ENCODE measurements around the gene PLCL2.

PLCL2 gene

DNA sequence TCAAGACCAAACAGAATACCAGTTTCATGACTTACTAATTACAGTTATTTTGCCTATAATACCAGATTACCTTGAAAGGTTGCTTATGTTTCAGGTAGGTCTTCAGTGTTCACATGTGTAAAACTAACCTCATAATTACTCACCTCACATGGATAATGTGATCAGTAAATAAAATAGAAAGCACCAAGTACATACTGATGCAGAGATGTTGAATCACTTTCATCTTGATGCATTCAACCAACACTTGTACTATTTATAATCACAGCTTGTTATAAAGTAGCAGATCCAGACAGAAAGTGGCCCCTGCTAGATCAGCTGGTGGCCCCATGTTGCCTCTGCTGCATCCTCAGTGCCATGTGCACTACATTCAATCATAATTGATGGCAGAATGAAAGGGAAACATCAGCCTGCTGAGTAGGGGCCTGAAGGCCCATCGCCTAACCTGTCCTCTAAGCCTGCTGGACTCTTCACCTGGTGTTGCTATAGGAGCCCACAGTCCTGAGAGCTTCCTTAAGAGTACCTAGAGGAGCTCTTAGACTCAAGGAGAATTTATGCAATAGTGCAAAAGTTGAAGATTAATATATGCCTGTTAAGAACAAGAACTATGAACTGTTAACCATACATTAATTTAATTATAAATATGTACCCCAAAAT is 154.3 kb downstream of the PLCL2 start:
- no peaks in the 10 kb centered on the region for H3K9me3 ChIP-seq (ENCODE audit: control insufficient read depth, insufficient read depth, low read length)
- H3K9me2 ChIP-seq (replicated peaks; ENCODE audit: control insufficient read depth, low read length): no peaks in the 10 kb centered on the region
- TF ChIP-seq EZH2phosphoT487 (IDR thresholded peaks at IDR 0.05; ENCODE audit: borderline replicate concordance, low read length): no peak
- TF ChIP-seq, protein P1, sequence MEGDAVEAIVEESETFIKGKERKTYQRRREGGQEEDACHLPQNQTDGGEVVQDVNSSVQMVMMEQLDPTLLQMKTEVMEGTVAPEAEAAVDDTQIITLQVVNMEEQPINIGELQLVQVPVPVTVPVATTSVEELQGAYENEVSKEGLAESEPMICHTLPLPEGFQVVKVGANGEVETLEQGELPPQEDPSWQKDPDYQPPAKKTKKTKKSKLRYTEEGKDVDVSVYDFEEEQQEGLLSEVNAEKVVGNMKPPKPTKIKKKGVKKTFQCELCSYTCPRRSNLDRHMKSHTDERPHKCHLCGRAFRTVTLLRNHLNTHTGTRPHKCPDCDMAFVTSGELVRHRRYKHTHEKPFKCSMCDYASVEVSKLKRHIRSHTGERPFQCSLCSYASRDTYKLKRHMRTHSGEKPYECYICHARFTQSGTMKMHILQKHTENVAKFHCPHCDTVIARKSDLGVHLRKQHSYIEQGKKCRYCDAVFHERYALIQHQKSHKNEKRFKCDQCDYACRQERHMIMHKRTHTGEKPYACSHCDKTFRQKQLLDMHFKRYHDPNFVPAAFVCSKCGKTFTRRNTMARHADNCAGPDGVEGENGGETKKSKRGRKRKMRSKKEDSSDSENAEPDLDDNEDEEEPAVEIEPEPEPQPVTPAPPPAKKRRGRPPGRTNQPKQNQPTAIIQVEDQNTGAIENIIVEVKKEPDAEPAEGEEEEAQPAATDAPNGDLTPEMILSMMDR (IDR thresholded peaks at IDR 0.05; ENCODE audit: low read depth, low read length, poor library complexity, severe bottlenecking): no peak
- H3F3A ChIP-seq (ENCODE audit: control insufficient read depth, insufficient read depth): no peaks in the 10 kb centered on the region
- no peaks in the 10 kb centered on the region for H3K27me3 ChIP-seq (ENCODE audit: control insufficient read depth, low read length)
- no peak overlapping the region for H3K27ac ChIP-seq (ENCODE audit: low read depth, low read length)
- no peaks in the 10 kb centered on the region for H3K4me1 ChIP-seq (ENCODE audit: control insufficient read depth, low read length)
- no peak overlapping the region for H3K4me3 ChIP-seq (ENCODE audit: low read length)
- peaks cover 12% of the 10 kb centered on the region for H3K36me3 ChIP-seq (ENCODE audit: control insufficient read depth, low read length)
- H4K20me1 ChIP-seq (ENCODE audit: control insufficient read depth, insufficient read depth, low read depth, low read length): no peaks in the 10 kb centered on the region
- no peaks in the 10 kb centered on the region for H3K79me2 ChIP-seq (ENCODE audit: control insufficient read depth, low read length)
- H3K4me2 ChIP-seq (ENCODE audit: low read length): no peak overlapping the region

DNA sequence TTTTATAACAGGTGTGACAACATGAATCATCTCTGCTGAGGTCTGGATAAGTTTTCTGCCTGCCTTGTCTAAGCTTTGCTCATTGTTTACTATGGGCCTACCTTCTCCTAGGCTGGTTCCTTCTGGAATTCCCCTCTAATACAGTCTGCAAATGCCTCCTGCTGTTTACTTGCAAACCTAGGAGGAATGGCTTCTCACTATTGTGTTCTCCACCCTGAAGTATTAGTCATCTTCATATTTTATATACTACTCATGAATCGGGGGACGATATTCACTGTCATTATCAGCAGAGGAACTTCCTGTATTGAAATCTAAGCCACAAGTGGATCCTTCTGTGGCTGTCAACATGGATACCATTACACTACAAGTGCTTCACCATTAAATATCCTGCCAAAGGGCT is 154.8 kb downstream of the PLCL2 start:
- Histone ChIP-seq H3K79me2 (ENCODE audit: control insufficient read depth, low read length) (no peaks in the 10 kb centered on the region), H3K4me2 (ENCODE audit: low read length) (no peak overlapping the region), H3F3A (ENCODE audit: control insufficient read depth, insufficient read depth) (no peaks in the 10 kb centered on the region), H3K9me3 (ENCODE audit: control insufficient read depth, insufficient read depth, low read length) (no peaks in the 10 kb centered on the region), H3K9me2 (replicated peaks; ENCODE audit: control insufficient read depth, low read length) (no peaks in the 10 kb centered on the region), H3K27ac (ENCODE audit: low read depth, low read length) (no peak overlapping the region), H3K36me3 (ENCODE audit: control insufficient read depth, low read length) (peaks cover 12% of the 10 kb centered on the region), H4K20me1 (ENCODE audit: control insufficient read depth, insufficient read depth, low read depth, low read length) (no peaks in the 10 kb centered on the region), H3K4me3 (ENCODE audit: low read length) (no peak overlapping the region), H3K4me1 (ENCODE audit: control insufficient read depth, low read length) (no peaks in the 10 kb centered on the region), H3K27me3 (ENCODE audit: control insufficient read depth, low read length) (no peaks in the 10 kb centered on the region)
- TF ChIP-seq, protein P1 (IDR thresholded peaks at IDR 0.05; ENCODE audit: low read depth, low read length, poor library complexity, severe bottlenecking): no peak
- TF ChIP-seq EZH2phosphoT487 (IDR thresholded peaks at IDR 0.05; ENCODE audit: borderline replicate concordance, low read length): no peak

DNA sequence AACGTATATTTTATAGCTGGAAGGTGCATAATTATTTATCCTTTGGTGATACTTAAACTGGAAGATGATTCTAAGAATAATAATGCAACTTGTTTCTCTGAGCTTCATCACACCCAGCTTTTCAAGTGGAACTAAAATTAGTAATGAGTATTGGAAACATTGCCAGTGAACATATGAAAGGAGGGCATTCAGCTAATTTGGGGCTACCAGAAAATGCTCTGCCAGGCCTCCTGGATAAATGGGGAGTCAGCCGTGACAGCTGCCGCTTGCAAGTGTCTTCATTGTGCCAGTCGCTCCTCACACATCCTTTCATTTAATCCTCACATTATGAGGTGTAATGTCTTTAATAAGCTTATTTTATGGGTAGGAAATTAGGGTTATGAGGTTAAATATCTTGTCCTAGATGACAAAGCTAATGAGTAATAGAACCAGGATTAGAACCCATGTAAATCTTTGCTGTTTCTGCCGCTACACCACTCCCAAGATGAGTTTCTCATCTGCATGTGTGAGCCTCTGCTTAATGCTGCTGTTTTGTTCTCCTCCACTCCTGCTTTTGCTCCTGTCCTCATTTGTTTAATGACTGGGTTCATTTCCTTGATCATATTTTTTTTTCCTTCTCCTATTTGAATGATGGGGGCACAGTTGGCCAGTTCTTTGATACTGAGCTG is 155.7 kb downstream of the PLCL2 start:
- TF ChIP-seq, protein P1 (IDR thresholded peaks at IDR 0.05; ENCODE audit: low read depth, low read length, poor library complexity, severe bottlenecking): no peak
- TF ChIP-seq EZH2phosphoT487 (IDR thresholded peaks at IDR 0.05; ENCODE audit: borderline replicate concordance, low read length): no peak
- Histone ChIP-seq H3K79me2 (ENCODE audit: control insufficient read depth, low read length) (no peaks in the 10 kb centered on the region), H3K9me3 (ENCODE audit: control insufficient read depth, insufficient read depth, low read length) (no peaks in the 10 kb centered on the region), H3K27ac (ENCODE audit: low read depth, low read length) (no peak overlapping the region), H3F3A (ENCODE audit: control insufficient read depth, insufficient read depth) (no peaks in the 10 kb centered on the region), H4K20me1 (ENCODE audit: control insufficient read depth, insufficient read depth, low read depth, low read length) (no peaks in the 10 kb centered on the region), H3K4me3 (ENCODE audit: low read length) (no peak overlapping the region), H3K9me2 (replicated peaks; ENCODE audit: control insufficient read depth, low read length) (no peaks in the 10 kb centered on the region), H3K4me2 (ENCODE audit: low read length) (no peak overlapping the region), H3K36me3 (ENCODE audit: control insufficient read depth, low read length) (peaks cover 20% of the 10 kb centered on the region), H3K4me1 (ENCODE audit: control insufficient read depth, low read length) (no peaks in the 10 kb centered on the region), H3K27me3 (ENCODE audit: control insufficient read depth, low read length) (no peaks in the 10 kb centered on the region)
